Ammon's horn (tissue), 1 donor: ENCODE results near the gene CKM.
"Not testable (repeated sequence)": the region's sequence is repeated elsewhere in the genome, so short reads cannot be mapped to it uniquely, and the experiment has no call there.

Experiments
- DNase-seq: peaks from one replicate; pipeline ENCODE4 v3.0.0-alpha.2; 2016; ENCODE audit warnings: low spot score

Gene CKM

GRCh38 chr19:45349126-45349415, 26.4 kb upstream of the CKM start:
- DNase-seq = no peak

GRCh38 chr19:45348367-45349125, 25.9 kb upstream of the CKM start:
- DNase-seq = no peak

GRCh38 chr19:45347570-45348366, 25.1 kb upstream of the CKM start:
- no peak for DNase-seq

GRCh38 chr19:45346449-45346848, 23.8 kb upstream of the CKM start:
- no peak for DNase-seq

GRCh38 chr19:45345506-45345860, 22.8 kb upstream of the CKM start:
- no peak for DNase-seq

- no peak for DNase-seq
These were observed 22.2 kb upstream of the CKM start for GRCh38 chr19:45344621-45345505.

GRCh38 chr19:45342911-45343310, 20.2 kb upstream of the CKM start:
- DNase-seq = no peak

GRCh38 chr19:45340899-45341453, 18.3 kb upstream of the CKM start:
- DNase-seq = no peak

- no peak for DNase-seq
These were observed 17.7 kb upstream of the CKM start, which contains the start of gene KLC3 for GRCh38 chr19:45340232-45340898. TSS of gene KLC3 (plus strand) at chr19:45340750. CDS start at chr19:45345542, 4,792 bp downstream.

- no peak for DNase-seq
These were observed 17.0 kb upstream of the CKM start for GRCh38 chr19:45339629-45340028.

GRCh38 chr19:45336696-45337251, 14.1 kb upstream of the CKM start:
- no peak for DNase-seq

- not testable (repeated sequence) for DNase-seq
These were observed 12.2 kb upstream of the CKM start for GRCh38 chr19:45334881-45335280.

- no peak for DNase-seq
These were observed 11.1 kb upstream of the CKM start for GRCh38 chr19:45333609-45334303.

- no peak for DNase-seq
These were observed 8.7 kb upstream of the CKM start for GRCh38 chr19:45331411-45331810.

GRCh38 chr19:45327404-45328143, 4.9 kb upstream of the CKM start:
- DNase-seq = no peak

- DNase-seq = no peak
These were observed 1.8 kb upstream of the CKM start for GRCh38 chr19:45324349-45324907.

GRCh38 chr19:45323671-45324081, 1.0 kb upstream of the CKM start:
- no peak for DNase-seq

GRCh38 chr19:45322311-45322710, 364 bp downstream of the CKM start:
- no peak for DNase-seq

GRCh38 chr19:45321848-45322247, 827 bp downstream of the CKM start:
- DNase-seq = no peak
